T-helper 17 cell (primary cell): ENCODE data around the gene BPIFB4. TPM values are rescaled to one million over a fixed set of nuclear protein-coding genes. Genes with fewer than 3 reads are reported as not detected.

Experiments used
- ATAC-seq: fragments of 150-1000 bp; cut with Tn5 transposase; 2 replicates; pipeline ENCODE4 v1.10.0; 2021; ENCODE audit warnings: mild to moderate bottlenecking, moderate library complexity
- DNase-seq, 3 donors: peaks; one replicate each; pipeline versions ENCODE4 v3.0.0 to v3.0.0-alpha.2; 2020 to 2021
- H3K9me3 ChIP-seq: one replicate; pipeline ENCODE4 v1.7.0; 2013; ENCODE audit warnings: low read length, mild to moderate bottlenecking; ENCODE audit not compliant: control insufficient read depth, poor library complexity, severe bottlenecking
- H3K27ac Mint-ChIP-seq: one replicate; pipeline ENCODE4 v1.8.0; 2022; ENCODE audit warnings: mild to moderate bottlenecking, moderate library complexity, mixed read lengths
- H3K27me3 Mint-ChIP-seq: one replicate; pipeline ENCODE4 v1.8.0; 2022; ENCODE audit warnings: mixed read lengths
- H3K36me3 Mint-ChIP-seq: one replicate; pipeline ENCODE4 v1.8.0; 2022; ENCODE audit warnings: low read depth, mixed read lengths
- H3K4me1 Mint-ChIP-seq: one replicate; pipeline ENCODE4 v1.8.0; 2022; ENCODE audit warnings: mild to moderate bottlenecking, mixed read lengths
- H3K4me3 Mint-ChIP-seq: one replicate; pipeline ENCODE4 v1.8.0; 2022; ENCODE audit warnings: mild to moderate bottlenecking, moderate library complexity, mixed read lengths
- total RNA-seq, 4 donors: library from RNA in 2 of 4; stranded (reverse) in 2 of 4; gene quantifications; one replicate each; pipeline ENCODE4 v1.2.3 and lab custom pipeline; 2022 to 2026

BPIFB4 gene
- total RNA-seq, 2 donors from 2014 or later = not detected

DNA sequence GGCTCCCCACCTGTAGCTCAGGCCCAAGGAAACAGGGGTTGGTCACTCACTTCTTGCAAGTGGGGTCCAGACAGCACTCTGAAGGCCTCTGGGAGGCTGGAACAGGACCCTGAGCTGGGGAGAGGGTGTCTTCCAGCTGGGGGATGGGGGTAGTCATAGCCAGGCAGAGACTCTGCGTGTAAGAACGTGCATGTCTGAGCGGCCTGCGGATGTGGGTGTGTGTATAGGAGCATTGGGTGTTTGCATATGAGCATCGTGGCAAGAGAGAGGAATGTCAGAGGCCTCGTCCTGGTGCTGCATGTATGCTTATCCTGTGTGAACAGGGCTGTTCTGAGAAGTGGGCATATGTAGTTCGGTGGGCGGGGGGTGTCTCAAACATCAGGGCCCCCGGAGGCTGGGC, 13.7 kb upstream of the BPIFB4 start:
- no peak overlapping the region for H3K4me3 Mint-ChIP-seq
- no peak overlapping the region for H3K27ac Mint-ChIP-seq
- H3K9me3 ChIP-seq = no peaks in the 10 kb centered on the region
- peaks cover 13% of the 10 kb centered on the region for H3K4me1 Mint-ChIP-seq
- DNase-seq (no peak), ATAC-seq (no peak)
- no peaks in the 10 kb centered on the region for H3K36me3 Mint-ChIP-seq
- no peaks in the 10 kb centered on the region for H3K27me3 Mint-ChIP-seq

DNA sequence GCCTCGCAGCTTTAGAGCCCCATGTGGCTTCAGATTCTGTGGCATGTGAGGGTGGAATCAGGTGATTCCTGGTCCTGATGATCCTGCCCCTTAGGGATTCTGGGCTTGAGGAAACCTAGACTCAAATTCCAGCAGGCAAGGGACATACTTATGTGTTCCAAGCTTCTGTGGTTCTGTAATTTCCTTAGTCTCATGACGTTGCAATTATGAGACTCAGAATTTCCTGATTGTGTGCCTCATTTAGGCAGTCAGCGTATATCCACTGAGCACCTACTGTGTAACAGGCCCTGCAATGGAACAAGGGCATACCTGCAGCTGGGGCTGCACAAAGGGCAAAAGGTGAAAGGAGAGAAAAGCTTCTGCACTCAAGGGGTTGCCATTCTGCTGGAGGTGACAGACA, 11.6 kb upstream of the BPIFB4 start:
- no peak for ATAC-seq
- H3K4me3 Mint-ChIP-seq = peak overlapping the region; percentile 73
- DNase-seq = no peak
- peaks cover 14% of the 10 kb centered on the region for H3K4me1 Mint-ChIP-seq
- no peaks in the 10 kb centered on the region for H3K9me3 ChIP-seq
- H3K27me3 Mint-ChIP-seq = no peaks in the 10 kb centered on the region
- H3K27ac Mint-ChIP-seq = peak overlapping the region; percentile 84
- H3K36me3 Mint-ChIP-seq = no peaks in the 10 kb centered on the region

DNA sequence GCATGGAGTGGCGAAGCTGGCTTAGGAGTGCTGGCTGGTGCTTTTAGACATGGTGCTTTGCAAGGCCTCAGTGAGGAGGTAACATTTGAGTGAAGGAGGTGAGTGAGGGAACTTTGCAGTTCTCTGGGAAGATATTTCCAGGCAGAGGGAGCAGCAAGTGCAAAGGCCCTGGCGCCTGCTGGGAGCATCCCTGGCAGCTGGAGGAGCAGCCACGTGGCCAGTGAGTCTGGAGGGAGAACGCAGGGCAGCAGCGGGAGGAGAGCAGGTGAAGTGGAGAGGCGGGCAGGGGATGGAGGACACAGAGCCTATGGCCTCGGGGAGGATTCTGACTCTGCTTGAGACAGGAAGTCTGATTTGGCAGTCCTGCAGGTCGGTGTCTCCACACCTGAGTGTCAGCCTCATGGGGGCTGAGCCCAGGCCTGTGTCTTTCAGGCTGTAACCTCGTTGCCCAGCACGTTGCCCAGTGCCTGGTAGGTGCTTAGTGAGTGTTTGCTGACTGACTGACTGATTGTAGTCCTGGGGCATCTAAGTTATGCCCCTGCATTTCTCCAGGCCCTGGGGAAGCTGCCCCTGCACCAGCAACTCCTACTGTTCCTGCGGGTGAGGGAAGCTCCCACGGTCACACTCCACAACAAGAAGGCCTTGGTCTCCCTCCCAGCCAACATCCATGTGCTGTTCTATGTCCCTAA, 11.0 kb upstream of the BPIFB4 start:
- no peaks in the 10 kb centered on the region for H3K9me3 ChIP-seq
- DNase-seq = no peak
- no peaks in the 10 kb centered on the region for H3K27me3 Mint-ChIP-seq
- peak overlapping the region; percentile 84 for H3K27ac Mint-ChIP-seq
- ATAC-seq = no peak
- no peaks in the 10 kb centered on the region for H3K36me3 Mint-ChIP-seq
- H3K4me3 Mint-ChIP-seq = peak overlapping the region; percentile 73
- H3K4me1 Mint-ChIP-seq = peaks cover 14% of the 10 kb centered on the region

DNA sequence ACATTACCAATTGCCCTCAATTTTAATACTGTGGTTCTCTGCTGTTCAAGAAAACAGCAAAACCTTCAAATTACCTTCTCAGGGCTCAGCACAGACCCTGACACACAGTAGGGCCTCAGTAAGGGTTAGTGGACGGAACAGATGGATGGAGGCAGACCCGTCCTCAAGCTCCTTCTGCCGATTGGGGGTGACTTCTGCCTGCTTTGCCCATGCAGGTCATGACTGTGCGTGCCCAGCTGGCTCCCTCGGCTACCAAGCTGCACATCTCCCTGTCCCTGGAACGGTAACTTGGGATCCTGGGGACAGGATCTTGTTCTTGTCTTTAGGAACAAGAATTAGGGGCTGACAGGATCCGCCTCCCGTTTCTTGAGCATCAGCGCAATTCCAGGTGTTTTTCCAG, 9.8 kb upstream of the BPIFB4 start:
- Mint-ChIP-seq H3K36me3 (peaks cover under 1% of the 10 kb centered on the region), H3K4me1 (peaks cover 14% of the 10 kb centered on the region), H3K27ac (peak overlapping the region; percentile 11), H3K4me3 (no peak overlapping the region), H3K27me3 (no peaks in the 10 kb centered on the region)
- DNase-seq (no peak), ATAC-seq (no peak)
- H3K9me3 ChIP-seq = no peaks in the 10 kb centered on the region

DNA sequence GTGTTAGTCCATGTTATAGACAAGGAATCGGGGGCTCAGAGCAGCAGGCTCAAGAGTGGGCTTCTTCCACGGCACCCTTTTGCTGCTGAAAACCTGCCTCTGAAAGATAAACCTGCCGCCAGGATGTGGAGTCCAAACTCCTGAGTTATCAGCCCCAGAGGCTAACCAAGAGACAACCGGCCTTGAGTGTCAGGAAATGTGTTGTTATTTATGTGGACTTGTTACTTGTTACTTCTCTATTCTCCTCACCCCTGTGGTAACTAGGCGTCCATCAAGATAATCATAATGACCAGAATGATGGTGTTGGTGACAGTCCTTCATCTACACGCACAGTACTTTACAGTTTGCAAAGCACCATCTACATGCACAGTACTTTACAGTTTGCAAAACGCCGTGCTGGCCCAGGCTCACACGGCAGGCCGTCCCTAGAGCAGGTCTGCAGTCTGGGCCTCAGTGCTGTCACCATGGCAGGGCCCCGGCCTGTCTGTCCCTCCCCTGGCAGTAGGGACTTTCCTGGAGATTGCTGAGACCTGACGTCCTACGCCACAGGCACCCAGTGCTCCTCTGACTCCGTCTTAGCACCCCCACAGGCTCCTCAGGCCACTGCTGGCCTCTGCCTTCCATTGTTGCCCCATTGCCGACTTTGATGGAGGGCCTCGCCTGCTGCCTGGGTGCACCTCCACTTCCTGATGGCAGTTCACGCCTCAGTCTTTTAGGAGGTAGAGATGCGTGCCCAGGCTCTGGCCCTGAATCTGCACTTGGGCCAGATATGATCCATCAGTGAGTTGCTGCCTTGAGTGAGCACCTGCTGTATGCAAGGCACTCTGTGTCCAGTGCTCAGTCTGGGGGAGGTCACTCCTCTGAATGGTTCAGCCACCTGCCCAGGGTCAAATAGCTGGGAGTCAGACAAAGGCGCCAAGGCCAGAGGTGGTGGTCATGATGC, 9.1 kb upstream of the BPIFB4 start:
- H3K27me3 Mint-ChIP-seq = no peaks in the 10 kb centered on the region
- ATAC-seq (no peak), DNase-seq (no peak)
- peak overlapping the region; percentile 11 for H3K27ac Mint-ChIP-seq
- no peak overlapping the region for H3K4me3 Mint-ChIP-seq
- H3K4me1 Mint-ChIP-seq = peaks cover 14% of the 10 kb centered on the region
- peaks cover 2% of the 10 kb centered on the region for H3K36me3 Mint-ChIP-seq
- no peaks in the 10 kb centered on the region for H3K9me3 ChIP-seq

DNA sequence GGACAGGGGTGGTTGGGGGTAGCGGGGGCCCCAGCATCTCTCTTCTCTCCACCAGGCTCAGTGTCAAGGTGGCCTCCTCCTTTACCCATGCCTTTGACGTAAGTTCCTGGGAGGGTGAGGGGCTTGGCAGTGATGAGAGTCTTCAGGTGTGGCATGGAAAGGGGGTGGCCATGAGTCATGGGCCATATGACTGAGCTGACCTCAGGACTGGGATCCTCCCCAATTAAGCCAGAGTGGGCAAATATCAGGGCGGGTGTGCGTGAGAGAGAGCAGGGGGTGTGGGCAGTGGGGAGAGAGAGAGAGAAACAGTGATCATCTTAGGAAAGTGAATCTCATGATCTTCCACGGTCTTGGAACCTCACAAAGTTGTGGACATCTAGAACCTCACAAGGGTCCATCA, 8.2 kb upstream of the BPIFB4 start:
- H3K27ac Mint-ChIP-seq = no peak overlapping the region

DNA sequence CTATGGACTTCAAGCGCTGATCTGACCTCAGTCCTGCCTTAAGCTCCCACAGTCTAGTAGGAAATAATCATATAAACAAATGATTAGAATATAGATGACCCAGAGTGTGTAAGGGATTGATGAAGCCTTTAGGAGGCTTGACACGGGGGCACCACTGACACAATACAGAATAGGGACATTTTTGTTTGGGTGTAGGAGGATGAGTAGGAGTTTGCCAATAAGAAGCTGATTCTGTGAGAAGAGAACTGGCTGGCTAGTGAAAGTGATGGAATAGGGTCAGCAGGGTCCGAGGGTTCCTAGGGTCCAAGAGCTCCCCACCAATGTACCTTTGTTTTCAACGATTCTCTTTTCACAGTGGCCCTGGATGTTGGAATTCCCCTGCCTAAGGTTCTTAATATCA, 7.1 kb upstream of the BPIFB4 start:
- no peak for DNase-seq
- H3K4me3 Mint-ChIP-seq = no peak overlapping the region
- H3K9me3 ChIP-seq = no peaks in the 10 kb centered on the region
- peaks cover 18% of the 10 kb centered on the region for H3K4me1 Mint-ChIP-seq
- ATAC-seq = no peak
- no peaks in the 10 kb centered on the region for H3K27me3 Mint-ChIP-seq
- H3K27ac Mint-ChIP-seq = no peak overlapping the region
- peaks cover 2% of the 10 kb centered on the region for H3K36me3 Mint-ChIP-seq

More for the DNA sequence above, 8.2 kb upstream of the BPIFB4 start:
- no peaks in the 10 kb centered on the region for H3K9me3 ChIP-seq
- DNase-seq (no peak), ATAC-seq (no peak)
- Mint-ChIP-seq H3K4me3 (no peak overlapping the region), H3K4me1 (peaks cover 18% of the 10 kb centered on the region), H3K36me3 (peaks cover 2% of the 10 kb centered on the region), H3K27me3 (no peaks in the 10 kb centered on the region)

DNA sequence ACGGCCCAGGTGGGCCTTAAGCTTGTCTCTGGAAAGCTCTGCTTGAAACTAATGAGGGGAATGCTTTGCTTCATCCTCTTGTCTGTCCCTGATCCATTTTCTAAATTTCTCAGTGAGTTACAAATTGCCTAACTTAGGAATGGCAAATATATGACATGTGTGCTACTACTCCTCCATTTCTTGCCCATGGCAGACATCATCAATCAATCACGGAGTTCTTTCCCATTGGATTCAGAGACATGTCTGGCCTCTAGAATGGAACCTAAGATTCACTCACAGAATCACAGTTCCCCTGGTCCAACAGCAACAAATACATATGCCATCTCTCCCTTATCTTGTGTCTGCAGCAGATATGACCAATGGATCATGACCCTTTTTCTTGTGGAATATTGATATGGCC, 6.6 kb upstream of the BPIFB4 start:
- Mint-ChIP-seq H3K27ac (no peak overlapping the region), H3K36me3 (peaks cover 2% of the 10 kb centered on the region), H3K4me1 (peaks cover 17% of the 10 kb centered on the region), H3K27me3 (no peaks in the 10 kb centered on the region), H3K4me3 (no peak overlapping the region)
- no peaks in the 10 kb centered on the region for H3K9me3 ChIP-seq
- ATAC-seq (no peak), DNase-seq (no peak)

DNA sequence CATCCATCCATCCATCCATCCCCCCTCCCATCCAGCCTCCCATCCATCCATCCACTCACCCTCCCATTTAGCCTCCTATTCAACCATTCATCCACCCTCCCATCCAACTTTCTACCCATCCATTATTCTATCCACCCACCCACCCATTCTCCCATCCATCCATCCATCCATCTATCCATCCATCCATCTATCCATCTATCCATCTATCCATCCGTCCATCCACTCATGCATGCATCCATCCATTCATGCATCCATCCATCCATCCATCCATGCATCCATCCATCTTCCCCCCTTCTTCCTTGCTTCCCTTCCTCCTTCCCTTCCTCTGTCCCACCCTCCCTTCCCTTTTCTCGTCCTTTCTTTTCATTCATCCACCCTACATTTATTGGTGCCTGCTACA, 4.8 kb upstream of the BPIFB4 start:
- no peak overlapping the region for H3K27ac Mint-ChIP-seq
- no peaks in the 10 kb centered on the region for H3K9me3 ChIP-seq
- peaks cover 8% of the 10 kb centered on the region for H3K4me1 Mint-ChIP-seq
- peaks cover 2% of the 10 kb centered on the region for H3K36me3 Mint-ChIP-seq
- no peaks in the 10 kb centered on the region for H3K27me3 Mint-ChIP-seq
- no peak overlapping the region for H3K4me3 Mint-ChIP-seq
- DNase-seq (no peak), ATAC-seq (no peak)

DNA sequence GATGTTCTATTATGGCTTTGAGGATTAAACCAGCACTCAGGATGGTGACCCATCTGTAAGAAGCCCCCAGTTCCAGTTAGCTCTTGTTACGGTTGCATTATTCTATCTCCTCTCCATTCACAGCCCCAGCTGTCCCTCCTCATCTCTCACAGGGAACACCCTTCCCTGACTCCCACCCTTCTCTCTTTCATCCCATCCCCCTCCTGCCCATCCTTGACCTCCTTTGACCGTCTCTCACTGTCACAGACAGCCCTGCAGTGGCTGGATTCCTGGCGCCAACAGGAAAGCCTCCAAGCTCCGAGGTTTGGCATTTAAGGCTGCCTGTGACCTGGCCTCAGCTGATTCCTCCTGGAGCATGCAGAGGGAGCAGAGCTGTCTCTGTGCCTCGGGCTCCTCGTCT, 4.2 kb upstream of the BPIFB4 start:
- Mint-ChIP-seq H3K27ac (no peak overlapping the region), H3K4me3 (no peak overlapping the region), H3K4me1 (peaks cover 8% of the 10 kb centered on the region), H3K36me3 (peaks cover 2% of the 10 kb centered on the region), H3K27me3 (no peaks in the 10 kb centered on the region)
- no peak for ATAC-seq
- no peak for DNase-seq
- no peaks in the 10 kb centered on the region for H3K9me3 ChIP-seq

DNA sequence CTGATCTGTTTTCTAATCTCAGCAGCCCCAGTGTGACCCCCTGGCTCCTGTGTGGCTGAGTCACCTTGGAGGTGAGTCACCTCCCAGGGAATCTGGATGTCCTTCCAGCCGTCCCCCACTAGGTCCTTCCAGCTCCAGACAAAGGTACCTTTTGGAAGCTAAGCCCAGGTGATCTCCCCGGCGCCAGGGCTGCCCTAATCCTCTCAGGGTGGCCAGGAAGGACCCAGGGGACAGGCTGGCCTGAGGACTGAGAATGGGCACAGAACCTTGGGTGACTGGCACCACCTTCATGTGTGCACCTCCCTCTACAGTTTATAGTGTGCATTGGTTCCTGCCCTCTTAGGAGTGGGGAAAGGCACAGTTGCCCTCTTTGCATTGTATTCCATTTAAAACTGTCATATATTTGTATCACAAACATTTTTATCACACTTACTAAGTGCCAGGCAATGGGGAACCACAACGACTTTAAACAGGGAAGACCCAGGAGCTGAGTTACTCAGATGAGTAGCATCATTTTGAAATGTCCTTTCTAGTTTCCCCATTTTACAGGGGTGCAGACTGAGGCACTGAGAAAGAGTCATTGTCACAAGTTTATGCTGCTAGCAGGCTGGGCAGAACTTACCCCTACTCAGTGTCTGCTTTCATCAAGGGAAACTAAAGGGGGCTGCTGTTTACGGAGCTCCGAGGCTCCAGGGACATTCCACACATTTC, 2.6 kb upstream of the BPIFB4 start:
- no peak overlapping the region for H3K27ac Mint-ChIP-seq
- no peak for ATAC-seq
- no peak for DNase-seq
- no peaks in the 10 kb centered on the region for H3K9me3 ChIP-seq
- H3K27me3 Mint-ChIP-seq = no peaks in the 10 kb centered on the region
- H3K4me3 Mint-ChIP-seq = no peak overlapping the region
- H3K4me1 Mint-ChIP-seq = peaks cover 6% of the 10 kb centered on the region
- H3K36me3 Mint-ChIP-seq = peaks cover 2% of the 10 kb centered on the region

DNA sequence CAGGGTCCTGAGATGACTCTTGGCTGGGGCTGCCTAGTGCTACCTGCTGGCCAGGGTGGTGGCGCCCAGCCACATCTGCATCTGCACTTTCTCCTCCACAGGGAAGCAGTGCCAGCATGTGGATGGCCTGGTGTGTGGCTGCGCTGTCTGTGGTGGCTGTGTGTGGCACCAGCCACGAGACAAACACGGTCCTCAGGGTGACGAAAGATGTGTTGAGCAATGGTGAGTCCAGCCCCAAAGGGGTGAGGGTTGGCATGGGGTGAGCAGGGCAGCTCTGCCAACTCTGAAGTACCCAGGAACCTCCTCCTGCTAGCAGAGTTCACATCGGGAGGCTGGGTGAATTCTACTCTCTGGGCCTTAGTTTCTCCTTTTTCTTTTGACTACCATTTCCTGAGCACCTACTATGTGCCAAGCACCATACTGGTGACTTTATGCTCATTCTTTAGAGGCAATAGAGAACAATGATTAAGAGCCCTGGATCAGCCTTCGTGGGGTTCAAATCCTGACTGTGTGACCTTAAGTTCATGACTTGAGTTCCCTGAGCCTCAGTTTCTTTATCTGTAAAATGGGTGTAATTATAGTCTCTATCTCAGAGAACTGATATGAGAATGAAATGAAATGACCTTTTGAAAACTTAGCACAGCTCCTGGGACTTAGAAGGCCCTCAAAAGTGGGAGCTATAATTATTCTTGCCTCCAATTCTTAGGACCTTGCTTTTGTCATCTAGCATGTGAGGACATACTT, 2.1 kb downstream of the BPIFB4 start:
- ATAC-seq (no peak), DNase-seq (no peak)
- Mint-ChIP-seq H3K4me3 (no peak overlapping the region), H3K36me3 (no peaks in the 10 kb centered on the region), H3K27me3 (no peaks in the 10 kb centered on the region), H3K4me1 (no peaks in the 10 kb centered on the region), H3K27ac (no peak overlapping the region)
- no peaks in the 10 kb centered on the region for H3K9me3 ChIP-seq

DNA sequence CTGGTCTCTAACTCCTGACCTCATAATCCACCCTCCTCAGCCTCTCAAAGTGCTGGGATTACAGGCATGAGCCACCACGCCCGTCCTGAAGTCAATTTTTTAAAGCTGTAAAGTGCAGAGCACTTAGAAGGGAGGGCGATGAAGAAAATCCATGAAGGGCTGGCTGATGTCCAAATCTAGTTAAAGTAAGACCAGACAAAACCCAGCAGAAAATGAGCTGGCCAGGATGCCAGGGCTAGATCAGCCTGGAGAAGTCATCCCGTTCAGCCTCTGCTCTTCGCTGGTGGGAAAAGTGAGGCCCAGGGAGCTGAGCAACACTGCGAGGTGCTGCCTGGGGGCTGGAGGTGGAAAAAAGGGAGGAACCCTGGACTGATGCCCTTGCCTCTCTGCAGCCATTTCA, 3.1 kb downstream of the BPIFB4 start:
- DNase-seq (no peak), ATAC-seq (no peak)
- Mint-ChIP-seq H3K4me3 (no peak overlapping the region), H3K4me1 (no peaks in the 10 kb centered on the region), H3K27me3 (no peaks in the 10 kb centered on the region), H3K36me3 (no peaks in the 10 kb centered on the region), H3K27ac (no peak overlapping the region)
- H3K9me3 ChIP-seq = no peaks in the 10 kb centered on the region
